ENCODE data around the gene THSD7B. TPM values are rescaled to one million over a fixed set of nuclear protein-coding genes. Genes with fewer than 3 reads are reported as not detected.

Gene THSD7B
- total RNA-seq, 1 donor from 2014 or later: 12.0 TPM

GRCh38 chr2:137115795-137116089 lies 350.4 kb downstream of the THSD7B start:
- DNase-seq (ENCODE audit: low spot score, unreplicated experiment): no peak
- Mint-ChIP-seq H3K9me3 (ENCODE audit: low read depth) (no peaks in the 10 kb centered on the region), H3K4me1 (ENCODE audit: low read depth) (peaks cover 7% of the 10 kb centered on the region), H3K27ac (no peak overlapping the region), H3K4me3 (ENCODE audit: low read depth) (no peak overlapping the region), H3K36me3 (ENCODE audit: insufficient read depth) (no peaks in the 10 kb centered on the region), H3K27me3 (no peaks in the 10 kb centered on the region)
- TF ChIP-seq CTCF (IDR thresholded peaks at IDR 0.05; ENCODE audit: unreplicated experiment): no peak

GRCh38 chr2:137117385-137117784 lies 352.0 kb downstream of the THSD7B start:
- TF ChIP-seq CTCF (IDR thresholded peaks at IDR 0.05; ENCODE audit: unreplicated experiment): no peak
- H3K36me3 Mint-ChIP-seq (ENCODE audit: insufficient read depth): no peaks in the 10 kb centered on the region
- peaks cover 7% of the 10 kb centered on the region for H3K4me1 Mint-ChIP-seq (ENCODE audit: low read depth)
- H3K27me3 Mint-ChIP-seq: no peaks in the 10 kb centered on the region
- H3K27ac Mint-ChIP-seq: no peak overlapping the region
- no peak overlapping the region for H3K4me3 Mint-ChIP-seq (ENCODE audit: low read depth)
- no peak for DNase-seq (ENCODE audit: low spot score, unreplicated experiment)
- no peaks in the 10 kb centered on the region for H3K9me3 Mint-ChIP-seq (ENCODE audit: low read depth)

- no peak for TF ChIP-seq CTCF (IDR thresholded peaks at IDR 0.05; ENCODE audit: unreplicated experiment)
- Mint-ChIP-seq H3K9me3 (ENCODE audit: low read depth) (no peaks in the 10 kb centered on the region), H3K4me3 (ENCODE audit: low read depth) (no peak overlapping the region), H3K36me3 (ENCODE audit: insufficient read depth) (no peaks in the 10 kb centered on the region), H3K27me3 (no peaks in the 10 kb centered on the region), H3K4me1 (ENCODE audit: low read depth) (peaks cover 7% of the 10 kb centered on the region), H3K27ac (no peak overlapping the region)
- DNase-seq (ENCODE audit: low spot score, unreplicated experiment): no peak
Observed at GRCh38 chr2:137118140-137118539, 352.8 kb downstream of the THSD7B start.

- TF ChIP-seq CTCF (IDR thresholded peaks at IDR 0.05; ENCODE audit: unreplicated experiment): no peak
- H3K9me3 Mint-ChIP-seq (ENCODE audit: low read depth): no peaks in the 10 kb centered on the region
- no peak overlapping the region for H3K27ac Mint-ChIP-seq
- H3K4me1 Mint-ChIP-seq (ENCODE audit: low read depth): no peaks in the 10 kb centered on the region
- H3K4me3 Mint-ChIP-seq (ENCODE audit: low read depth): no peak overlapping the region
- peaks cover 3% of the 10 kb centered on the region for H3K27me3 Mint-ChIP-seq
- no peaks in the 10 kb centered on the region for H3K36me3 Mint-ChIP-seq (ENCODE audit: insufficient read depth)
- DNase-seq (ENCODE audit: low spot score, unreplicated experiment): no peak
Observed at GRCh38 chr2:137123226-137123625, 357.9 kb downstream of the THSD7B start.

- no peak for TF ChIP-seq CTCF (IDR thresholded peaks at IDR 0.05; ENCODE audit: unreplicated experiment)
Observed at GRCh38 chr2:137133225-137133624, 367.9 kb downstream of the THSD7B start.

More at GRCh38 chr2:137133225-137133624, 367.9 kb downstream of the THSD7B start:
- H3K36me3 Mint-ChIP-seq (ENCODE audit: insufficient read depth): peaks cover 1% of the 10 kb centered on the region
- H3K27ac Mint-ChIP-seq: peak overlapping the region; percentile 11
- no peak overlapping the region for H3K4me3 Mint-ChIP-seq (ENCODE audit: low read depth)
- H3K4me1 Mint-ChIP-seq (ENCODE audit: low read depth): peaks cover 16% of the 10 kb centered on the region
- no peak for DNase-seq (ENCODE audit: low spot score, unreplicated experiment)
- H3K27me3 Mint-ChIP-seq: no peaks in the 10 kb centered on the region
- H3K9me3 Mint-ChIP-seq (ENCODE audit: low read depth): no peaks in the 10 kb centered on the region

Data from progenitor cell of endocrine pancreas (in vitro differentiated cells).